ENCODE measurements around the gene FALEC. TPM values are rescaled to one million over a fixed set of nuclear protein-coding genes. Genes with fewer than 3 reads are reported as not detected.

The FALEC gene
- total and polyA plus RNA-seq, 2 experiments from 2014 or later = 1.7 TPM; not detected in 1

DNA sequence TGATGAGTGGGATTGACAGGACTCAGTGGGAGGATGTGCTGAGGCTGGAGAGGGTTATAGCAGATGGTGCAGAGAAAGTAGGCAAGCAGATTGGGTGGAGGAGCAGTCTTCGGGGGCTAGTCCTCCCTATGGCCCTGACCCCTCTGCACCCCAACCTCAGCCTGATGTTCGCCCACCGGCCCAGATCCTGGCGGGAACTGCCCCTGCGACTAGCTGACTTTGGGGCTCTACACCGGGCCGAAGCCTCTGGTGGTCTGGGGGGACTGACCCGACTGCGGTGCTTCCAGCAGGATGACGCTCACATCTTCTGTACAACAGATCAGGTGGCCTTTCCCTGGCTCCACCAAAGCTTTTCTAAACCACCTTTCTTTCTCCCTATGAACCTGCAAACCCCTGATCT, 17.2 kb upstream of the FALEC start:
- Mint-ChIP-seq H3K4me1 (no peaks in the 10 kb centered on the region), H3K9me3 (no peaks in the 10 kb centered on the region; the same call in 2 of the 3 replicates), H3K4me3 (no peak overlapping the region), H3K36me3 (ENCODE audit: low read depth) (peaks cover 68% of the 10 kb centered on the region), H3K27me3 (ENCODE audit: insufficient read depth, low read depth, poor library complexity) (peaks cover 10% of the 10 kb centered on the region), H3K27ac (no peak overlapping the region)
- TF ChIP-seq CREB1 (CRISPR knock-in tag; IDR thresholded peaks at IDR 0.05; ENCODE audit: low read depth) = no peak
- no peak for TF ChIP-seq STAT1 (IDR thresholded peaks at IDR 0.05; ENCODE audit: unreplicated experiment)
- no peak for TF ChIP-seq ZNF331 (CRISPR knock-in tag; IDR thresholded peaks at IDR 0.05; ENCODE audit: low read depth)
- no peak for TF ChIP-seq ZNF114 (CRISPR knock-in tag; IDR thresholded peaks at IDR 0.05)
- no peak for TF ChIP-seq JUNB (IDR thresholded peaks at IDR 0.05; ENCODE audit: unreplicated experiment)
- no peak for TF ChIP-seq NANOG (IDR thresholded peaks at IDR 0.05; ENCODE audit: borderline replicate concordance)
- TF ChIP-seq EZH2phosphoT487 (IDR thresholded peaks at IDR 0.05; ENCODE audit: unreplicated experiment) = no peak
- TF ChIP-seq, protein P1, sequence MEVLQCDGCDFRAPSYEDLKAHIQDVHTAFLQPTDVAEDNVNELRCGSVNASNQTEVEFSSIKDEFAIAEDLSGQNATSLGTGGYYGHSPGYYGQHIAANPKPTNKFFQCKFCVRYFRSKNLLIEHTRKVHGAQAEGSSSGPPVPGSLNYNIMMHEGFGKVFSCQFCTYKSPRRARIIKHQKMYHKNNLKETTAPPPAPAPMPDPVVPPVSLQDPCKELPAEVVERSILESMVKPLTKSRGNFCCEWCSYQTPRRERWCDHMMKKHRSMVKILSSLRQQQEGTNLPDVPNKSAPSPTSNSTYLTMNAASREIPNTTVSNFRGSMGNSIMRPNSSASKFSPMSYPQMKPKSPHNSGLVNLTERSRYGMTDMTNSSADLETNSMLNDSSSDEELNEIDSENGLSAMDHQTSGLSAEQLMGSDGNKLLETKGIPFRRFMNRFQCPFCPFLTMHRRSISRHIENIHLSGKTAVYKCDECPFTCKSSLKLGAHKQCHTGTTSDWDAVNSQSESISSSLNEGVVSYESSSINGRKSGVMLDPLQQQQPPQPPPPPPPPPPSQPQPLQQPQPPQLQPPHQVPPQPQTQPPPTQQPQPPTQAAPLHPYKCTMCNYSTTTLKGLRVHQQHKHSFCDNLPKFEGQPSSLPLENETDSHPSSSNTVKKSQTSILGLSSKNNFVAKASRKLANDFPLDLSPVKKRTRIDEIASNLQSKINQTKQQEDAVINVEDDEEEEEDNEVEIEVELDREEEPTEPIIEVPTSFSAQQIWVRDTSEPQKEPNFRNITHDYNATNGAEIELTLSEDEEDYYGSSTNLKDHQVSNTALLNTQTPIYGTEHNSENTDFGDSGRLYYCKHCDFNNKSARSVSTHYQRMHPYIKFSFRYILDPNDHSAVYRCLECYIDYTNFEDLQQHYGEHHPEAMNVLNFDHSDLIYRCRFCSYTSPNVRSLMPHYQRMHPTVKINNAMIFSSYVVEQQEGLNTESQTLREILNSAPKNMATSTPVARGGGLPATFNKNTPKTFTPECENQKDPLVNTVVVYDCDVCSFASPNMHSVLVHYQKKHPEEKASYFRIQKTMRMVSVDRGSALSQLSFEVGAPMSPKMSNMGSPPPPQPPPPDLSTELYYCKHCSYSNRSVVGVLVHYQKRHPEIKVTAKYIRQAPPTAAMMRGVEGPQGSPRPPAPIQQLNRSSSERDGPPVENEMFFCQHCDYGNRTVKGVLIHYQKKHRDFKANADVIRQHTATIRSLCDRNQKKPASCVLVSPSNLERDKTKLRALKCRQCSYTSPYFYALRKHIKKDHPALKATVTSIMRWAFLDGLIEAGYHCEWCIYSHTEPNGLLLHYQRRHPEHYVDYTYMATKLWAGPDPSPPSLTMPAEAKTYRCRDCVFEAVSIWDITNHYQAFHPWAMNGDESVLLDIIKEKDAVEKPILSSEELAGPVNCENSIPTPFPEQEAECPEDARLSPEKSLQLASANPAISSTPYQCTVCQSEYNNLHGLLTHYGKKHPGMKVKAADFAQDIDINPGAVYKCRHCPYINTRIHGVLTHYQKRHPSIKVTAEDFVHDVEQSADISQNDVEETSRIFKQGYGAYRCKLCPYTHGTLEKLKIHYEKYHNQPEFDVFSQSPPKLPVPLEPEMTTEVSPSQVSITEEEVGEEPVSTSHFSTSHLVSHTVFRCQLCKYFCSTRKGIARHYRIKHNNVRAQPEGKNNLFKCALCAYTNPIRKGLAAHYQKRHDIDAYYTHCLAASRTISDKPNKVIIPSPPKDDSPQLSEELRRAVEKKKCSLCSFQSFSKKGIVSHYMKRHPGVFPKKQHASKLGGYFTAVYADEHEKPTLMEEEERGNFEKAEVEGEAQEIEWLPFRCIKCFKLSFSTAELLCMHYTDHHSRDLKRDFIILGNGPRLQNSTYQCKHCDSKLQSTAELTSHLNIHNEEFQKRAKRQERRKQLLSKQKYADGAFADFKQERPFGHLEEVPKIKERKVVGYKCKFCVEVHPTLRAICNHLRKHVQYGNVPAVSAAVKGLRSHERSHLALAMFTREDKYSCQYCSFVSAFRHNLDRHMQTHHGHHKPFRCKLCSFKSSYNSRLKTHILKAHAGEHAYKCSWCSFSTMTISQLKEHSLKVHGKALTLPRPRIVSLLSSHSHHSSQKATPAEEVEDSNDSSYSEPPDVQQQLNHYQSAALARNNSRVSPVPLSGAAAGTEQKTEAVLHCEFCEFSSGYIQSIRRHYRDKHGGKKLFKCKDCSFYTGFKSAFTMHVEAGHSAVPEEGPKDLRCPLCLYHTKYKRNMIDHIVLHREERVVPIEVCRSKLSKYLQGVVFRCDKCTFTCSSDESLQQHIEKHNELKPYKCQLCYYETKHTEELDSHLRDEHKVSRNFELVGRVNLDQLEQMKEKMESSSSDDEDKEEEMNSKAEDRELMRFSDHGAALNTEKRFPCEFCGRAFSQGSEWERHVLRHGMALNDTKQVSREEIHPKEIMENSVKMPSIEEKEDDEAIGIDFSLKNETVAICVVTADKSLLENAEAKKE (CRISPR knock-in tag; IDR thresholded peaks at IDR 0.05) = no peak
- TF ChIP-seq ETS1 (IDR thresholded peaks at IDR 0.05) = no peak
- TF ChIP-seq EZH2 (IDR thresholded peaks at IDR 0.05; ENCODE audit: low read depth, unreplicated experiment) = no peak
- TF ChIP-seq CTCF (conservative IDR thresholded peaks at IDR 0.05; ENCODE audit: low read depth in 2 of 2) = no peak
- TF ChIP-seq REST (IDR thresholded peaks at IDR 0.05; ENCODE audit: unreplicated experiment) = no peak
- no peak for TF ChIP-seq POLR2AphosphoS5 (IDR thresholded peaks at IDR 0.05; ENCODE audit: low read depth)
- Histone ChIP-seq H4K20me1 (replicated peaks; ENCODE audit: insufficient read depth) (no peaks in the 10 kb centered on the region), H3K4me1 (ENCODE audit: insufficient read depth) (no peaks in the 10 kb centered on the region), H3F3A (replicated peaks; ENCODE audit: low read depth) (no peaks in the 10 kb centered on the region), H3K27ac (ENCODE audit: low read depth) (no peak overlapping the region), H3K9me2 (ENCODE audit: insufficient read depth) (no peaks in the 10 kb centered on the region), H3K4me3 (no peak overlapping the region), H3K27me3 (ENCODE audit: insufficient read depth) (no peaks in the 10 kb centered on the region), H3K36me3 (ENCODE audit: insufficient read depth) (peaks cover 11% of the 10 kb centered on the region), H2AFZ (no peak overlapping the region), H3K4me2 (no peak overlapping the region), H3K79me2 (replicated peaks; ENCODE audit: insufficient read depth) (no peaks in the 10 kb centered on the region)
- DNase-seq (ENCODE audit: low spot score) (no peak), ATAC-seq (no peak)

Data from GM23338 (cell line).